ENCODE data around the gene FOXF1. TPM values are rescaled to one million over a fixed set of nuclear protein-coding genes. Genes with fewer than 3 reads are reported as not detected.

FOXF1 gene
- polyA plus RNA-seq, 10 donors, result 0.04 to 0.13 (median 0.07) TPM; not detected in 6

- DNase-seq, result no peak
These were observed 21.6 kb downstream of the FOXF1 start for GRCh38 chr16:86531641-86532525.

- DNase-seq, result no peak
These were observed 22.1 kb downstream of the FOXF1 start for GRCh38 chr16:86532526-86532815.

GRCh38 chr16:86533076-86533475 lies 22.7 kb downstream of the FOXF1 start:
- no peak for DNase-seq

GRCh38 chr16:86533767-86534351 lies 23.5 kb downstream of the FOXF1 start:
- no peak for DNase-seq

- no peak for DNase-seq
These were observed 24.7 kb downstream of the FOXF1 start for GRCh38 chr16:86534779-86535615.

GRCh38 chr16:86536621-86537020 lies 26.3 kb downstream of the FOXF1 start:
- DNase-seq, result no peak

GRCh38 chr16:86537486-86537885 lies 27.2 kb downstream of the FOXF1 start:
- no peak for DNase-seq

GRCh38 chr16:86538196-86538780 lies 28.0 kb downstream of the FOXF1 start:
- DNase-seq, result no peak

GRCh38 chr16:86540894-86541293 lies 30.6 kb downstream of the FOXF1 start:
- DNase-seq, result no peak

GRCh38 chr16:86541560-86541959 lies 31.2 kb downstream of the FOXF1 start:
- DNase-seq, result no peak

GRCh38 chr16:86542756-86543750 lies 32.7 kb downstream of the FOXF1 start:
- no peak for DNase-seq

- DNase-seq, result no peak
These were observed 35.2 kb downstream of the FOXF1 start for GRCh38 chr16:86545481-86545880.

GRCh38 chr16:86545954-86546637 lies 35.8 kb downstream of the FOXF1 start:
- peak in 1 of 3 donors; percentile 26 for DNase-seq

GRCh38 chr16:86546638-86547013 lies 36.3 kb downstream of the FOXF1 start:
- DNase-seq, result no peak

- no peak for DNase-seq
These were observed 37.0 kb downstream of the FOXF1 start for GRCh38 chr16:86547286-86547685.

GRCh38 chr16:86549076-86549892 lies 39.0 kb downstream of the FOXF1 start:
- DNase-seq, result no peak

GRCh38 chr16:86549893-86550190 lies 39.5 kb downstream of the FOXF1 start:
- DNase-seq, result no peak

GRCh38 chr16:86550281-86550680 lies 40.0 kb downstream of the FOXF1 start:
- no peak for DNase-seq

- DNase-seq, result no peak
These were observed 43.0 kb downstream of the FOXF1 start for GRCh38 chr16:86553356-86553755.

- no peak for DNase-seq
These were observed 44.2 kb downstream of the FOXF1 start for GRCh38 chr16:86554599-86554916.

All from muscle of back (tissue), 11 donors.